Aorta (tissue), 5 donors: ENCODE data around the gene SECISBP2L. TPM values are rescaled to one million over a fixed set of nuclear protein-coding genes. Genes with fewer than 3 reads are reported as not detected.

Experiments used
- ATAC-seq: fragments of 200-7000 bp; cut with Tn5 transposase; one replicate; pipeline ENCODE4 v1.9.1; 2022; ENCODE audit warnings: moderate library complexity; ENCODE audit not compliant: low FRiP score
- DNase-seq, 2 donors: peaks; one replicate each; pipeline ENCODE4 v3.0.0-alpha.2; 2020
- H3K27ac ChIP-seq, 2 donors: one replicate each; pipeline ENCODE4 v1.5.1; 2013; ENCODE audit warnings: low read length in 2 of 2, mild to moderate bottlenecking in 2 of 2, moderate library complexity in 2 of 2, control low read depth in 1 of 2, inconsistent platforms in 1 of 2, low read depth in 1 of 2
- H3K27me3 ChIP-seq, 2 donors: one replicate each; pipeline ENCODE4 v1.6.1; 2013; ENCODE audit warnings: control low read depth in 1 of 2, low read length in 1 of 2, mild to moderate bottlenecking in 1 of 2, moderate library complexity in 1 of 2; ENCODE audit not compliant: insufficient read depth in 2 of 2, control insufficient read depth in 1 of 2
- H3K36me3 ChIP-seq, 2 donors: one replicate each; pipeline ENCODE4 v1.6.1; 2013; ENCODE audit warnings: control low read depth in 1 of 2, low read length in 1 of 2, mild to moderate bottlenecking in 1 of 2; ENCODE audit not compliant: insufficient read depth in 2 of 2, control insufficient read depth in 1 of 2
- H3K4me1 ChIP-seq, 2 donors: one replicate each; pipeline ENCODE4 v1.6.1; 2013; ENCODE audit warnings: low read length in 2 of 2, control low read depth in 1 of 2, mild to moderate bottlenecking in 1 of 2, moderate library complexity in 1 of 2; ENCODE audit not compliant: insufficient read depth in 2 of 2, control insufficient read depth in 1 of 2
- H3K4me3 ChIP-seq, 2 donors: one replicate each; pipeline ENCODE4 v1.5.1; 2013; ENCODE audit warnings: low read length in 2 of 2, control low read depth in 1 of 2, mild to moderate bottlenecking in 1 of 2
- H3K9me3 ChIP-seq: one replicate; pipeline ENCODE4 v1.6.1; 2013; ENCODE audit warnings: mild to moderate bottlenecking, low read length; ENCODE audit not compliant: control insufficient read depth
- WGBS, 2 donors: extraction: QIAGEN DNeasy Blood & Tissue Kit; methylation state at CpG; one replicate each; pipeline ENCODE4 v1.1.7; 2013; 5-methylcytosine and 5-hydroxymethylcytosine counted together
- intact Hi-C, 2 donors: fragments of 100-400 bp; cut with DNase I; formaldehyde crosslinking; loops; one replicate each; pipeline versions ENCODE4 v1.14.2 to v1.15.0; 2022
- polyA plus RNA-seq, 2 donors: library from polyadenylated mRNA; stranded (reverse); fragments of 200-250 nt; gene quantifications; one replicate each; pipeline ENCODE4 v1.2.3, GENCODE V29; 2013
- total RNA-seq, 2 donors: library from RNA; stranded (reverse); fragmentation: NEBNext Ultra II Directional; extraction: Animal tissue kit (Norgen Biotek cat#: 25700); gene quantifications; one replicate each; pipeline ENCODE4 v1.2.1, GENCODE V29; 2021
- donor health status: healthy with polysubstance abuse.
- donor health status: Bipolar disorder and iron deficiency.
- donor health status: DM: no; HTN: no; CAD: no.
- donor health status: DM: no; HTN: no; CAD: no.
- donor health status: DM: yes; HTN: yes; CAD: no.

The SECISBP2L gene
- total and polyA plus RNA-seq, 4 donors = 8.1 to 82.2 (median 46.9) TPM

DNA sequence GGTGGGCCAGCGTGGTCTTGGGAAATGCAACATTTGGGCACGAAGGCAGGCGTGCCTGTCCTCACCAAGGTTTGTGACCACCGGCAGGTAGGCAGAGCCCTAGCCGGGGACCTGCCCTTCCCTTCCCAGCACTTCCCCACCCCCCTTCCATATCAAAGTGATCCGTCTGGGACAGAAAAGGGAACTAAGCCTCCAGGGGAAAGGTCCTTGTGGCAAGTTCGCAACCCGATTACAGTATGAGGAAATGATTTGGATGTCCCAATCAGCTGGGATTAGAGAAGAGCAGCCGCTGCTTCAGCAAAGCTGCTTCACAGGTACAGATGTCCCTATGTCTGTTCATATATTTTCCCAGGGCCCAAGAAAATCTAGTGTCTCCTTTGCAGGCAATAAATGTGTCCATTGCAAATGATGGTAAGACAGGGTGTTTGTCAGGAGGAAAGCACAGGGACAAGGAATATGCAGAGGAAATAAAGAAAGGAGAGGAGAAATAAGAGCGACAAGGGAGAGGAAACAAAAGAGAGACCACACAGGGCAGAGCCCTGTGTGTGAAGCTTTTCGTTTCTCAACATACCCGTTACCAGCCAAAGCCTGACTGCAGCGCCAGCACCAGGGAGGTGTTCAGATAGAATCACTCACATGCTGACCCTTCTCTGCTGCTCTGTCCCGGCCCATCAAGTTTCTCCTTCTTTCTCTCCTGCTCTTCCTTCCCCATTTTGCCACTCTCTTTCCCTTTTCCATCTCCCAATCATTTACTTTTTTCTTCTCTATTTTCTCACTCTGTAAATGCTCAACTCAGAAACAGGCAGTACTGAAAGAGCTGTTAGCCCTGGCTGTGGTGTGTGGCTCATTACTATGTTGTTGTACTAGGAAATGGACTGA lies 17.4 kb upstream of the SECISBP2L start:
- 66 to 68% methylated on average over 14 of the region's 14 CpGs for WGBS, 2 donors
- ATAC-seq (no peak), DNase-seq (no peak)
- H3K27ac ChIP-seq = no peak overlapping the region
- no peaks in the 10 kb centered on the region for H3K9me3 ChIP-seq
- intact Hi-C loops = no loop called here
- no peaks in the 10 kb centered on the region for H3K27me3 ChIP-seq
- H3K4me1 ChIP-seq = peaks cover 0 to 1% of the 10 kb centered on the region in 2 donors
- no peaks in the 10 kb centered on the region for H3K36me3 ChIP-seq
- H3K4me3 ChIP-seq = no peak overlapping the region

DNA sequence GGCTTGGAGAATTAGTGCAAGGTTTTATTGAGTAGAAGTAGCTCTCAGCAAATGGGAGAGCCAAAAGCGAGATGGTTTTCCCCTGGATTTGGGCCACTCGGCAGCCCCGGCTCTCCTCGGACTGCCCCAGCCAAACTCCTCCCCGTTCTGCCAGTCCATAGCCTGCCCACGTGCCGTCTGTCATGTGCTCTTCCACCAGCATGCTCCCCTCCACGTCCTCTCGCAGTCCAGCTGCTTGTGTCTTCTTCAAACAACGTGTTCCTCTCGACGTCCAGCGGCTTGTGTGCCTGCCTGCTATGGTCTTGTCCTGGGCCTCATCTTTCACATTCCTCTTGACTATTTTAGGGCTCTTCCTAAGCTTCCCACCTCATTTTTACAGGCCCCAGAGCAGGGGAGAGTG lies 16.7 kb upstream of the SECISBP2L start:
- no peak for DNase-seq
- H3K27ac ChIP-seq = no peak overlapping the region
- no peaks in the 10 kb centered on the region for H3K36me3 ChIP-seq
- H3K9me3 ChIP-seq = no peaks in the 10 kb centered on the region
- no peak overlapping the region for H3K4me3 ChIP-seq
- H3K27me3 ChIP-seq = no peaks in the 10 kb centered on the region
- no peak for ATAC-seq
- H3K4me1 ChIP-seq = peaks cover 0 to 1% of the 10 kb centered on the region in 2 donors
- intact Hi-C loops = no loop called here
- 71 to 75% methylated on average over 13 of the region's 13 CpGs for WGBS, 2 donors

DNA sequence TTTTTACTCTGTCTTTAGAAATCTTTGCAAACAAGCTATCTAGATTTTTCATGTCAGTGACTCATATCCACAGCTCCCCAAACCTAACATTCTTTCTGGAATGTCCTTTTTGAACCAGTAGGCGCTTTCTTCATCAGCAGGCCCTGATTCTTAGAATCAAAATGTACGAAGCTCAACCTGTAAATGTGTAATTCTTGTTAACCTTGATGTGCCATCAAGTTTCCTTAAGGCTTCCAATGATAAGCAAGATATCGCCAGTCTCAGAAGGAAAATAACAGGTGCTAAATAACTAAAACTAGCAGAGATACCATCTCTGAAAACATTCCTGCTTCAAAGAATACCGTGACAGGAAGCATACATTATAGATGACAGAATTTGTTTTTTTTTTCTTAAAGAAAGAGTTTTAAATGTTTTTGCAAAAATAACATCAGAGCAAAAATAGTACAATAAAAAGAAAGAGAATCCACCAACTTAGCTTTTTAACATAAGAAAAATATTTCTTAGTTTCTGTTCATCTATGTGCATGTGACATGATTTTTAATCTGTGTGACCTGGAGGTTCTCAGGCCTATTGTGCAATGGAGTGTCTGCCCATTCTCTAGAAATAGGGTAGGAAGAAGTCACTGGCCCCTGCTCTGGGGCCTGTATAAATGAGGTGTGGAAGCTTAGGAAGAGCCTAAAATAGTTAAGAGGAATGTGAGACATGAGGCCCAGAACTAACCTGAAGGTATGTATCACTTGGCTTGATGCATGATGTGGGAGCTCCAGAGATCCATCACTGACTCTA lies 14.7 kb upstream of the SECISBP2L start:
- Histone ChIP-seq H3K36me3 (no peaks in the 10 kb centered on the region), H3K4me1 (peaks cover 0 to 1% of the 10 kb centered on the region in 2 donors), H3K9me3 (no peaks in the 10 kb centered on the region), H3K27ac (no peak overlapping the region), H3K27me3 (no peaks in the 10 kb centered on the region), H3K4me3 (no peak overlapping the region)
- DNase-seq (no peak), ATAC-seq (no peak)
- intact Hi-C loops = no loop called here
- 28 to 46% methylated on average over 4 of the region's 4 CpGs for WGBS, 2 donors

DNA sequence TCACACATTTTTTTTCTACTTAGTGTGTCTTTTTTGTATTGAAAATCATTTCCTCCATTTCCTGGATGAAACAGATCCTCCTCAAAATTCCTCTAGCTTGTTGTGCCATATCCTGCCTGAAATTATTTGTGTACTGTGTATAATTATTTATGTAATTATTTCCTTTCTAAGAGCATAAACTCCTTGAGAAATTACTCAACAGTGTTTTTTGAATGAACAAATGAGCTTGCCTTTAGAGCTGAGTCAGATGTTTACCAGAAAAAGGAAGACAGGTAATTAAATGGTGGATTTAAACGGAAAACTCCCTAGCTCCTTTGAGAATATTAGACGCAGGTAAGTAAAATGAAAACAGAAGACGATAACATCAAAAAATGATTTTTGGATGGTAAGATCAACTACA lies 13.2 kb upstream of the SECISBP2L start:
- no peaks in the 10 kb centered on the region for H3K27me3 ChIP-seq

DNA sequence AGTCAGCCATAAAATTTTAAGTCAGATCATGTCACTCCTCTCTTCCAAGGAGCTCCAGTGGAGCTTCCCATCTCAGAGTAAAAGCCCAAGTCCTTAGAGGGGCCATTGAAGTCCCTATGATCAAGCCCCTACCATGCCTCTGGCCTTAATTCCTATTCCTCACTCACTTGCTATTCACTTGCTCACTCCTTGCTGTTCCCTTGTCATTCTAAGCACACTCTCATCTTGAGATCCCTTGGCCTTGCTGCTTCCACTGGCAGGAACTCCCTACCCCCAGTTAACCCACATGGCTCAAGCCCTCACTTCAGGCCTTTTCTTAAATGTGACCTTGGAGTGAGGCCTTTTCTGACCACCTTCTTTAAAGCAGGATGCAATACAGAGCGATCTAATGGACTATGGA lies 12.3 kb upstream of the SECISBP2L start:
- Histone ChIP-seq H3K4me3 (no peak overlapping the region), H3K4me1 (peaks cover 0 to 1% of the 10 kb centered on the region in 2 donors), H3K36me3 (no peaks in the 10 kb centered on the region), H3K9me3 (no peaks in the 10 kb centered on the region), H3K27me3 (no peaks in the 10 kb centered on the region), H3K27ac (no peak overlapping the region)
- ATAC-seq (no peak), DNase-seq (no peak)
- WGBS, 2 donors = 94 to 100% methylated on average over 1 of the region's 1 CpG
- intact Hi-C loops = no loop called here

More for the DNA sequence above, 13.2 kb upstream of the SECISBP2L start:
- Histone ChIP-seq H3K9me3 (no peaks in the 10 kb centered on the region), H3K4me1 (peaks cover 0 to 1% of the 10 kb centered on the region in 2 donors), H3K27ac (no peak overlapping the region), H3K36me3 (no peaks in the 10 kb centered on the region), H3K4me3 (no peak overlapping the region)
- intact Hi-C loops = no loop called here
- ATAC-seq = no peak
- DNase-seq = no peak
- WGBS, 2 donors = 95% methylated on average over 3 of the region's 3 CpGs

DNA sequence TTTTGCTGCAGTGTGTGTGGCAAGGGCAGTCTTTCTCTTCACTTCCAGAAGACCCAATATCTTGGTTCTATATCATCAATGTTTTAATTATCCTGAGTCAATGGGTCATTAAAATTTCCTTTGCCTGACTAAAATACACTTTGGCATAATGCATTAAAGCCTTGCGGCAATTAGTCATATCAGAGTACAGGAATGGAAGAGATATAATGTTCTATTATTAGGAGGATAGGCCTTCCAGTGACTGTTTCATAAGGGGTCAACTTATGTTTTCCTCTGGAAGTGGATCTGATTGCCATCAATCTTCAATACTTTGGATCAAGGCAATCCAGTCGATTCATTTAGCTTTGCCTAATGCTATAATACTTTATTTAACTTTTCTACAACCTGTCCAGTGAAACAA lies 9.4 kb upstream of the SECISBP2L start:
- ATAC-seq = no peak

DNA sequence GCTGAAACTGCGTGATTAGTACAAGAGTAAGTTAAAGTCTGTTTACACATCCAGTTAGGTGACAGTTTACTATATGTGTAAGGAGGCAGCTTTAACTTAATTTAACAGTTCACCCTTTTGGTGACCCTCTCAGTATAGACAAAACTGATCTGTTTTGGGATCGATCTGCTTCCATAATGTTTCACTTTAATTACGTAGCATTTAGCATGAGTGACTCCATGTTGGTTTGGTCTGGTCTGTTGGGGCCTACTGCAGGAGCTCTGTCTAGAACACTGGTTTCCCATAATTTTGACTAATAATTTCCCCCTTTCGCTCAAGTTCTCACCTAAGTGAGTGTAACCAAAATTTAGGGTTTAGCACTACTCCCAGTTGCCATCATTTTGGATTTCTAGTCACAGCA lies 6.4 kb upstream of the SECISBP2L start:
- ATAC-seq = no peak
- H3K9me3 ChIP-seq = no peaks in the 10 kb centered on the region
- H3K27me3 ChIP-seq = no peaks in the 10 kb centered on the region
- intact Hi-C loops = no loop called here
- DNase-seq = no peak
- H3K4me1 ChIP-seq = no peaks in the 10 kb centered on the region
- 90 to 96% methylated on average over 4 of the region's 4 CpGs for WGBS, 2 donors
- H3K4me3 ChIP-seq = no peak overlapping the region
- H3K36me3 ChIP-seq = no peaks in the 10 kb centered on the region
- no peak overlapping the region for H3K27ac ChIP-seq

More for the DNA sequence above, 9.4 kb upstream of the SECISBP2L start:
- H3K36me3 ChIP-seq = no peaks in the 10 kb centered on the region
- intact Hi-C loops = no loop called here
- peaks cover 0 to 1% of the 10 kb centered on the region in 2 donors for H3K4me1 ChIP-seq
- no peak for DNase-seq
- 74 to 78% methylated on average over 2 of the region's 2 CpGs for WGBS, 2 donors
- no peaks in the 10 kb centered on the region for H3K9me3 ChIP-seq
- H3K27ac ChIP-seq = no peak overlapping the region
- H3K4me3 ChIP-seq = no peak overlapping the region
- H3K27me3 ChIP-seq = no peaks in the 10 kb centered on the region

DNA sequence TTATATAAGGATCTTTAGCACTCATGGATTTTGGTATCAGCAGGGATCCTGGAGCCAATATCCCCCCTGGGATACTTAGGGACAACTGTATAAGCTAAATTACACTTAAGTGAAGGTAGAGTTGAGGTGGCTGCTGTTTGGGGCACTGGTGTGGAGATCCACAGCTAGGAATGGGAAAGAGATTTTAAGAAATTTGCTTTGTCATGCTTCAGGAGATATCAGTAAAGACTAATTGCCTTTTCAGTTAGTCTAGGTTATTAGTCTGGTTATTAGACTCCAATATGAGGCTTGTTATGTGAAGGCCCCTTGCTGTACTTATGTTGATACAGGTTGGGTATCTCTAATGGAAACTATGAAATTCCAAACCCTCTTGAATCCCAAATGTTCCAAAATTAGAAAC lies 1.2 kb upstream of the SECISBP2L start:
- no peak for ATAC-seq
- Histone ChIP-seq H3K4me3 (no peak overlapping the region), H3K9me3 (no peaks in the 10 kb centered on the region), H3K36me3 (no peaks in the 10 kb centered on the region), H3K27me3 (no peaks in the 10 kb centered on the region), H3K4me1 (no peaks in the 10 kb centered on the region), H3K27ac (no peak overlapping the region)
- intact Hi-C loops = loop anchor here (5.0 to 10.0 kb wide), 5 partner anchors 35 to 173 kb away; partner anchors contain the start of genes COPS2 (in 1 of the 2) and EID1 (in 1 of the 2)
- no peak for DNase-seq
